A549 (cell line): ENCODE measurements around the gene SLCO2B1. TPM values are rescaled to one million over a fixed set of nuclear protein-coding genes. Genes with fewer than 3 reads are reported as not detected.

Source experiments
- ATAC-seq, 2 experiments: fragments of 200-7000 bp in 1 of 2; fragments of >200 bp in 1 of 2; cut with Nextera tagmentation in 1 of 2; cut with Tn5 transposase in 1 of 2; 3 replicates each; pipeline versions ENCODE4 v1.8.0 to v1.9.1; 2018 to 2020; ENCODE audit warnings: mild to moderate bottlenecking in 1 of 2, moderate library complexity in 1 of 2
- CTCF ChIA-PET: fragments of 300-600 bp; sonication (Branson Sonifier 250); formaldehyde crosslinking; extraction: SDS; loops from one replicate; lab custom pipeline; 2021; ENCODE audit warnings: antibody characterized with exemption, inconsistent platforms; lab: Yijun Ruan, JAX
- POLR2A ChIA-PET: fragments of 350-600 bp; formaldehyde crosslinking; extraction: SDS; loops from one replicate; lab custom pipeline; 2021; ENCODE audit warnings: antibody characterized with exemption, inconsistent platforms; lab: Yijun Ruan, JAX
- DNase-seq, 2 experiments: peaks; one replicate each; pipeline versions ENCODE4 v3.0.0 to v3.0.0-alpha.2; 2011 to 2016; ENCODE audit warnings: low read depth in 1 of 2, low spot score in 1 of 2
- FAIRE-seq: peaks from 2 replicates; lab custom pipeline; 2011; peaks lifted over from hg19 to GRCh38; lab: Jason Lieb, UNC
- H3K27ac ChIP-seq, 2 experiments: fragments of >200 bp; sonication (Bioruptor Twin); formaldehyde crosslinking; 3 replicates each; pipeline ENCODE4 v1.5.1; 2016 to 2017
- H3K4me1 ChIP-seq: fragments of >200 bp; sonication (Bioruptor Twin); formaldehyde crosslinking; 3 replicates; pipeline ENCODE4 v1.6.1; 2016
- H3K4me2 ChIP-seq: fragments of >200 bp; sonication (Bioruptor Twin); formaldehyde crosslinking; 3 replicates; pipeline ENCODE4 v1.6.1; 2016
- H3K4me3 ChIP-seq: fragments of >200 bp; sonication (Bioruptor Twin); formaldehyde crosslinking; 3 replicates; pipeline ENCODE4 v1.5.1; 2016
- H3K9me3 ChIP-seq: fragments of >200 bp; sonication (Bioruptor Twin); formaldehyde crosslinking; 3 replicates; pipeline ENCODE4 v1.6.1; 2016
- BHLHE40 ChIP-seq: IDR thresholded peaks from 2 replicates; pipeline ENCODE4 v1.6.1; 2012; ENCODE audit warnings: low read depth, low read length, inconsistent platforms
- EHF ChIP-seq: fragments of 250-450 bp; sonication (Bioruptor Pico); IDR thresholded peaks from 2 replicates; pipeline ENCODE4 v1.5.0; 2020; ENCODE audit warnings: mild to moderate bottlenecking
- EHMT2 ChIP-seq: fragments of 200-600 bp; sonication (generic); IDR thresholded peaks from 2 replicates; pipeline ENCODE4 v1.6.1; 2016; ENCODE audit warnings: antibody characterized with exemption, low read depth, mild to moderate bottlenecking, moderate library complexity
- ESRRA ChIP-seq: fragments of 150-350 bp; IDR thresholded peaks from 2 replicates; pipeline ENCODE4 v1.6.1; 2014; ENCODE audit warnings: mild to moderate bottlenecking, low read length, borderline replicate concordance
- FOSL2 ChIP-seq, 2 experiments: fragments of 450-650 bp in 1 of 2; fragments of >200 bp in 1 of 2; sonication (Bioruptor Twin) in 1 of 2; formaldehyde crosslinking; IDR thresholded peaks; 2 replicates each; pipeline versions ENCODE4 v1.5.0 to v1.6.1; 2016 to 2020; ENCODE audit warnings: mild to moderate bottlenecking in 1 of 2, moderate library complexity in 1 of 2
- GATA3 ChIP-seq: IDR thresholded peaks from 2 replicates; pipeline ENCODE4 v1.6.1; 2012; ENCODE audit warnings: borderline replicate concordance
- HDAC2 ChIP-seq: fragments of 200-600 bp; sonication (generic); IDR thresholded peaks from 2 replicates; pipeline ENCODE4 v1.6.1; 2016
- HEYL ChIP-seq: fragments of 250-450 bp; sonication (Bioruptor Pico); IDR thresholded peaks from 2 replicates; pipeline ENCODE4 v1.8.0; 2021; ENCODE audit warnings: mild to moderate bottlenecking, moderate library complexity
- HOXB13 ChIP-seq: fragments of 250-450 bp; sonication (Bioruptor Pico); IDR thresholded peaks from 2 replicates; pipeline ENCODE4 v1.5.0; 2020; ENCODE audit warnings: low read depth, mild to moderate bottlenecking, moderate library complexity
- HOXB5 ChIP-seq: fragments of 250-450 bp; sonication (Bioruptor Pico); IDR thresholded peaks from 2 replicates; pipeline ENCODE4 v1.5.0; 2020; ENCODE audit warnings: mild to moderate bottlenecking, moderate library complexity
- JUN ChIP-seq, 2 experiments: fragments of >200 bp; sonication (Bioruptor Twin); formaldehyde crosslinking; IDR thresholded peaks; 2 replicates in 1 of 2; 3 replicates in 1 of 2; pipeline ENCODE4 v1.6.1; 2016 to 2017
- MAFK ChIP-seq: fragments of 450-650 bp; IDR thresholded peaks from 2 replicates; pipeline ENCODE4 v1.6.1; 2014; ENCODE audit not compliant: partially characterized antibody
- RAD21 ChIP-seq, 2 experiments: fragments of >200 bp in 1 of 2; sonication (Bioruptor Twin) in 1 of 2; formaldehyde crosslinking in 1 of 2; IDR thresholded peaks in 1 of 2; conservative IDR thresholded peaks in 1 of 2; 2 replicates in 1 of 2; 3 replicates in 1 of 2; pipeline ENCODE4 v1.6.1; 2012 to 2018; ENCODE audit warnings: inconsistent platforms in 1 of 2
- RARB ChIP-seq: fragments of 250-450 bp; sonication (Bioruptor Pico); IDR thresholded peaks from 2 replicates; pipeline ENCODE4 v1.8.0; 2021; ENCODE audit warnings: mild to moderate bottlenecking, moderate library complexity
- REST ChIP-seq: fragments of 200-600 bp; sonication (generic); IDR thresholded peaks from 2 replicates; pipeline ENCODE4 v1.6.1; 2016; ENCODE audit warnings: antibody characterized with exemption, mild to moderate bottlenecking, moderate library complexity
- SMC3 ChIP-seq: fragments of >200 bp; sonication (Bioruptor Twin); formaldehyde crosslinking; IDR thresholded peaks from 3 replicates; pipeline ENCODE4 v1.6.1; 2018; ENCODE audit warnings: inconsistent platforms
- TFCP2L1 ChIP-seq: fragments of 250-450 bp; sonication (Bioruptor Pico); IDR thresholded peaks from 2 replicates; pipeline ENCODE4 v1.5.0; 2021; ENCODE audit warnings: mild to moderate bottlenecking
- WGBS: methylation state at CpG from one replicate; pipeline ENCODE4 v1.1.6; 2017; ENCODE audit errors: missing lambda C conversion rate; 5-methylcytosine and 5-hydroxymethylcytosine counted together
- polyA plus RNA-seq, 4 experiments: library from polyadenylated mRNA; depleted of rRNA in 3 of 4; stranded (reverse); fragments of >200 nt; fragmentation: RNase III in 1 of 4; extraction: RNeasy Plus Mini Kit Qiagen cat#74134 plus additional on column Dnase treatment in 1 of 4; gene quantifications; 2 replicates in 3 of 4; 3 replicates in 1 of 4; pipeline ENCODE4 v1.2.3, GENCODE V29; 2011 to 2017
- TF ChIP-seq, protein P1 (sequence below): fragments of 250-450 bp; sonication (Bioruptor Pico); IDR thresholded peaks from 2 replicates; pipeline ENCODE4 v1.5.0; 2021; ENCODE audit warnings: mild to moderate bottlenecking, moderate library complexity, borderline replicate concordance
- TF ChIP-seq, protein P2 (sequence below): fragments of >200 bp; sonication (Bioruptor Twin); formaldehyde crosslinking; IDR thresholded peaks from 3 replicates; pipeline ENCODE4 v1.5.1; 2016
- TF ChIP-seq, protein P3 (sequence below): IDR thresholded peaks from 2 replicates; pipeline ENCODE4 v1.6.1; 2012; ENCODE audit warnings: low read depth, borderline replicate concordance
- TF ChIP-seq, protein P4 (sequence below): IDR thresholded peaks from 2 replicates; pipeline ENCODE4 v1.6.1; 2012
- TF ChIP-seq, protein P5 (sequence below): fragments of 450-650 bp; IDR thresholded peaks from 2 replicates; pipeline ENCODE4 v1.6.1; 2014; ENCODE audit warnings: antibody characterized with exemption

The SLCO2B1 gene
- polyA plus RNA-seq, 2 of the 4 experiments (the other 2 are of a cell fraction): 4.9 to 5.2 TPM

DNA sequence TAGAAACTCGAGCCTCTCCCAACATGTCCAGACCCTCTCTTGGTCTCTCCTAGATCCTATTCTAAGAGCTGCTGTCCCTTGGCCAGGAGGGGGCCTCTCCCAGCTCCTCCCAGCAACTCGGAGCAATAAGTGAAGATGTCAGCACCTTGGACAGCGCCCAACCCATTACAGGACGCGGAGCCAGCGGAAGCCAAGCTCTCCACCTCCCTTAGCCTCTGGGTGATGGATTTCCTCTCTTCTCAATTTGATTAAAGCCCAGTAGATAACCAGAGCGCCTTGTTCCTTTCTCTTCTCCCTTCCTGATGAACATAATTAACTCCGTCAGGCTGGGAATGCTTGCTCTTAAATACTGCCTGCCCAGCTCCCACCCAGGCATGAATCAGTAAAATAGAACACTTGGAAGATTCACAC, 63.5 kb downstream of the SLCO2B1 start:
- H3K4me3 ChIP-seq: no peak overlapping the region
- H3K9me3 ChIP-seq: no peaks in the 10 kb centered on the region
- no peak overlapping the region for H3K27ac ChIP-seq
- POLR2A ChIA-PET: interaction anchor here (1.1 kb wide), 1 partner anchor 10 kb away, joined by 3 read pairs; no protein-coding TSS in a partner anchor
- FAIRE-seq (no peak), DNase-seq (peak; percentile 79 to 80), ATAC-seq (peak; percentile 87 to 98)
- H3K4me1 ChIP-seq: no peaks in the 10 kb centered on the region
- CTCF ChIA-PET: interaction anchor here (0.6 to 5.3 kb wide), 11 partner anchors 10 to 347 kb away, joined by 3 to 43 read pairs (median 8); partner anchors contain the start of gene TPBGL
- TF ChIP-seq HOXB13 (CRISPR knock-in tag) (peak; percentile 78; the same call in 1 of the 2 replicates), RAD21 (conservative IDR thresholded peaks at IDR 0.05 in 1 of 2, IDR thresholded peaks at IDR 0.05 in 1 of 2) (peak in 1 of 2 experiments; percentile 21; a peak in 1 of 5 replicates), HEYL (CRISPR knock-in tag) (no peak), HOXB5 (CRISPR knock-in tag) (0 out of 2 replicates have a peak, but pooled peaks have one; percentile 72), RARB (no peak), HDAC2 (no peak), EHMT2 (peak; percentile 99), REST (peak; percentile 99), SMC3 (0 out of 3 replicates have a peak, but pooled peaks have one; percentile 15), EHF (CRISPR knock-in tag) (0 out of 2 replicates have a peak, but pooled peaks have one; percentile 51), JUN (IDR thresholded peaks at IDR 0.05) (no peak), BHLHE40 (no peak)
- TF ChIP-seq, protein P1, sequence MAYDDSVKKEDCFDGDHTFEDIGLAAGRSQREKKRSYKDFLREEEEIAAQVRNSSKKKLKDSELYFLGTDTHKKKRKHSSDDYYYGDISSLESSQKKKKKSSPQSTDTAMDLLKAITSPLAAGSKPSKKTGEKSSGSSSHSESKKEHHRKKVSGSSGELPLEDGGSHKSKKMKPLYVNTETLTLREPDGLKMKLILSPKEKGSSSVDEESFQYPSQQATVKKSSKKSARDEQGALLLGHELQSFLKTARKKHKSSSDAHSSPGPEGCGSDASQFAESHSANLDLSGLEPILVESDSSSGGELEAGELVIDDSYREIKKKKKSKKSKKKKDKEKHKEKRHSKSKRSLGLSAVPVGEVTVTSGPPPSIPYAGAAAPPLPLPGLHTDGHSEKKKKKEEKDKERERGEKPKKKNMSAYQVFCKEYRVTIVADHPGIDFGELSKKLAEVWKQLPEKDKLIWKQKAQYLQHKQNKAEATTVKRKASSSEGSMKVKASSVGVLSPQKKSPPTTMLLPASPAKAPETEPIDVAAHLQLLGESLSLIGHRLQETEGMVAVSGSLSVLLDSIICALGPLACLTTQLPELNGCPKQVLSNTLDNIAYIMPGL: no peak
- TF ChIP-seq, protein P2, sequence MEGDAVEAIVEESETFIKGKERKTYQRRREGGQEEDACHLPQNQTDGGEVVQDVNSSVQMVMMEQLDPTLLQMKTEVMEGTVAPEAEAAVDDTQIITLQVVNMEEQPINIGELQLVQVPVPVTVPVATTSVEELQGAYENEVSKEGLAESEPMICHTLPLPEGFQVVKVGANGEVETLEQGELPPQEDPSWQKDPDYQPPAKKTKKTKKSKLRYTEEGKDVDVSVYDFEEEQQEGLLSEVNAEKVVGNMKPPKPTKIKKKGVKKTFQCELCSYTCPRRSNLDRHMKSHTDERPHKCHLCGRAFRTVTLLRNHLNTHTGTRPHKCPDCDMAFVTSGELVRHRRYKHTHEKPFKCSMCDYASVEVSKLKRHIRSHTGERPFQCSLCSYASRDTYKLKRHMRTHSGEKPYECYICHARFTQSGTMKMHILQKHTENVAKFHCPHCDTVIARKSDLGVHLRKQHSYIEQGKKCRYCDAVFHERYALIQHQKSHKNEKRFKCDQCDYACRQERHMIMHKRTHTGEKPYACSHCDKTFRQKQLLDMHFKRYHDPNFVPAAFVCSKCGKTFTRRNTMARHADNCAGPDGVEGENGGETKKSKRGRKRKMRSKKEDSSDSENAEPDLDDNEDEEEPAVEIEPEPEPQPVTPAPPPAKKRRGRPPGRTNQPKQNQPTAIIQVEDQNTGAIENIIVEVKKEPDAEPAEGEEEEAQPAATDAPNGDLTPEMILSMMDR: peak; percentile 15; the same call in 1 of the 3 replicates
- TF ChIP-seq, protein P3, sequence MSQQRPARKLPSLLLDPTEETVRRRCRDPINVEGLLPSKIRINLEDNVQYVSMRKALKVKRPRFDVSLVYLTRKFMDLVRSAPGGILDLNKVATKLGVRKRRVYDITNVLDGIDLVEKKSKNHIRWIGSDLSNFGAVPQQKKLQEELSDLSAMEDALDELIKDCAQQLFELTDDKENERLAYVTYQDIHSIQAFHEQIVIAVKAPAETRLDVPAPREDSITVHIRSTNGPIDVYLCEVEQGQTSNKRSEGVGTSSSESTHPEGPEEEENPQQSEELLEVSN: no peak
- no peak overlapping the region for H3K4me2 ChIP-seq
- WGBS: 2% methylated on average over 8 of the region's 8 CpGs

DNA sequence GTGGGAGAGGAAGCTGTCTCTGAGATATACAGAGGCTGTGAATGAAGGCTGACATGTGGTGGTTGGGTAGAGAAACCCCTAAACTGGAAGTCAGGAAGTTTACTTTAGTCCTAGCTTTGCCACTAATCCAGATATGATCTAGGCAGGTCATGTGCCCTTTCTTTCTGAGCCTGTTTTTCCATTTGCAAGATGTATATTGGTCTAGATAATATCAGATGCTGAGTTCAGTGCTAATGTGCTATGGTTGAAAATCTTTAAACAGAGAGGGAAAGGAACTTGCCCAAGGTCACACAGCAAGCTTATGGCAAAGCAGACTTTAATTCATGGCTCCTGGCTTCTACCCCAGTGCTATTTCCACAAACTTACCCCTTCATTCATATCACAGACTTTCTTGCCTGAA, 63.9 kb downstream of the SLCO2B1 start:
- ATAC-seq: no peak
- H3K4me1 ChIP-seq: no peaks in the 10 kb centered on the region
- no peak overlapping the region for H3K4me2 ChIP-seq
- POLR2A ChIA-PET: interaction anchor here (1.1 kb wide), 1 partner anchor 10 kb away, joined by 3 read pairs; no protein-coding TSS in a partner anchor
- TF ChIP-seq, protein P4, sequence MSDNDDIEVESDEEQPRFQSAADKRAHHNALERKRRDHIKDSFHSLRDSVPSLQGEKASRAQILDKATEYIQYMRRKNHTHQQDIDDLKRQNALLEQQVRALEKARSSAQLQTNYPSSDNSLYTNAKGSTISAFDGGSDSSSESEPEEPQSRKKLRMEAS: no peak
- TF ChIP-seq GATA3 (no peak), TFCP2L1 (CRISPR knock-in tag) (no peak), MAFK (no peak), EHF (CRISPR knock-in tag) (no peak), FOSL2 (IDR thresholded peaks at IDR 0.05) (no peak), FOSL2 (CRISPR knock-in tag; IDR thresholded peaks at IDR 0.05) (no peak), HOXB5 (CRISPR knock-in tag) (no peak), ESRRA (no peak), SMC3 (no peak), EHMT2 (no peak)
- TF ChIP-seq, protein P5, sequence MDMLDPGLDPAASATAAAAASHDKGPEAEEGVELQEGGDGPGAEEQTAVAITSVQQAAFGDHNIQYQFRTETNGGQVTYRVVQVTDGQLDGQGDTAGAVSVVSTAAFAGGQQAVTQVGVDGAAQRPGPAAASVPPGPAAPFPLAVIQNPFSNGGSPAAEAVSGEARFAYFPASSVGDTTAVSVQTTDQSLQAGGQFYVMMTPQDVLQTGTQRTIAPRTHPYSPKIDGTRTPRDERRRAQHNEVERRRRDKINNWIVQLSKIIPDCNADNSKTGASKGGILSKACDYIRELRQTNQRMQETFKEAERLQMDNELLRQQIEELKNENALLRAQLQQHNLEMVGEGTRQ: no peak
- TF ChIP-seq, all 56 proteins: peak for 0
- Histone ChIP-seq H3K9me3 (no peaks in the 10 kb centered on the region), H3K4me3 (no peak overlapping the region), H3K27ac (no peak overlapping the region)
- CTCF ChIA-PET: interaction anchor here (0.8 to 5.3 kb wide), 10 partner anchors 11 to 82 kb away, joined by 3 to 43 read pairs (median 11); partner anchors contain the start of gene TPBGL
- DNase-seq: no peak
- no peak for FAIRE-seq
